ENCODE results near the gene ERN2. TPM values are rescaled to one million over a fixed set of nuclear protein-coding genes. Genes with fewer than 3 reads are reported as not detected.
A peak's percentile ranks its signal among the peaks of the same experiment; 100 is the strongest.

ERN2 gene
- total RNA-seq, 1 experiment from 2014 or later = 0.47 TPM

DNA sequence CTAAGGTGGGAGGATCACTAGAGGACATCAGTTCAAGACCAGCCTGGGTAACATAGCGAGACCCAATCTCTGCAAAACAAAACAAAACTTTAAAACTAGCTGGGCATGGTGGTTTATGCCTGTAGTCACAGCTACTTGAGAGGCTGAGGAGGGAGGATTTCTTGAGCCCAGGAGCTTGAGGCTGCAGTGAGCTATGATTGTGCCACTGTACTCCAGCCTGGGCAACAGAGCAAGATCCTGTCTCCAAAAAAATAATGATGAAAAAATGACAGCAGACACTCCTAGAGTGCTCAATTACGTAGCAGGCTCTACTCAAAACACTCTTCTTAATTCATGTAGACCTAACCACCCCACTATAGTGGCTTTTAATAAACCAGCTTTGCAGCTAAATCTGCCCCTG lies 12.9 kb downstream of the ERN2 start:
- Histone ChIP-seq H3K36me3 (ENCODE audit: control insufficient read depth in 1 of 2, insufficient read depth in 2 of 2, low read length in 2 of 2) (no peaks in the 10 kb centered on the region), H3K9ac (ENCODE audit: low read length) (no peak overlapping the region), H2AFZ (ENCODE audit: low read depth, low read length, poor library complexity, severe bottlenecking) (no peak overlapping the region), H3K9me2 (ENCODE audit: insufficient read depth) (no peaks in the 10 kb centered on the region), H3K27ac (ENCODE audit: low read depth, low read length) (no peak overlapping the region; the same call in 1 of the 2 replicates), H3K4me1 (ENCODE audit: control insufficient read depth in 1 of 2, insufficient read depth in 2 of 2, low read length in 2 of 2) (peaks cover 12 to 30% of the 10 kb centered on the region in 2 experiments), H3K4me2 (ENCODE audit: low read length) (0 out of 2 replicates have a peak overlapping the region, but pooled peaks have one; percentile 13), H3K79me2 (ENCODE audit: insufficient read depth, low read length) (no peaks in the 10 kb centered on the region), H3K27me3 (ENCODE audit: insufficient read depth, low read length) (no peaks in the 10 kb centered on the region), H4K20me1 (ENCODE audit: insufficient read depth) (no peaks in the 10 kb centered on the region), H3K4me3 (replicated peaks in 1 of 2; ENCODE audit: low read depth in 1 of 2, low read length in 2 of 2) (no peak overlapping the region), H3K9me3 (ENCODE audit: control insufficient read depth in 1 of 2, insufficient read depth in 1 of 2, low read depth in 1 of 2, low read length in 2 of 2) (peaks cover 3 to 9% of the 10 kb centered on the region in 2 experiments; a peak in 2 of 4 replicates)
- ATAC-seq = no peak
- ChIA-PET RAD21 (ENCODE audit: low non-redundant PET in 1 of 2, low total read pairs in 2 of 2, uncharacterized antibody in 2 of 2, unreplicated experiment in 2 of 2) (no interaction called here), POLR2A (interaction anchor here (0.9 kb wide), 1 partner anchor 14 kb away, joined by 4 read pairs; no protein-coding TSS in a partner anchor), CTCF (no interaction called here)
- intact Hi-C loops (cut with micrococcal nuclease) = no loop called here
- TF ChIP-seq, protein P1, sequence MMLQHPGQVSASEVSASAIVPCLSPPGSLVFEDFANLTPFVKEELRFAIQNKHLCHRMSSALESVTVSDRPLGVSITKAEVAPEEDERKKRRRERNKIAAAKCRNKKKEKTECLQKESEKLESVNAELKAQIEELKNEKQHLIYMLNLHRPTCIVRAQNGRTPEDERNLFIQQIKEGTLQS (IDR thresholded peaks at IDR 0.05) = no peak
- TF ChIP-seq CBX3 (IDR thresholded peaks at IDR 0.05; ENCODE audit: low read depth) (no peak), EZH2phosphoT487 (IDR thresholded peaks at IDR 0.05; ENCODE audit: borderline replicate concordance) (no peak)
- no peak for DNase-seq (ENCODE audit: low read depth, low spot score)
- BruUV-seq (replicated peaks) = no TSS peak

DNA sequence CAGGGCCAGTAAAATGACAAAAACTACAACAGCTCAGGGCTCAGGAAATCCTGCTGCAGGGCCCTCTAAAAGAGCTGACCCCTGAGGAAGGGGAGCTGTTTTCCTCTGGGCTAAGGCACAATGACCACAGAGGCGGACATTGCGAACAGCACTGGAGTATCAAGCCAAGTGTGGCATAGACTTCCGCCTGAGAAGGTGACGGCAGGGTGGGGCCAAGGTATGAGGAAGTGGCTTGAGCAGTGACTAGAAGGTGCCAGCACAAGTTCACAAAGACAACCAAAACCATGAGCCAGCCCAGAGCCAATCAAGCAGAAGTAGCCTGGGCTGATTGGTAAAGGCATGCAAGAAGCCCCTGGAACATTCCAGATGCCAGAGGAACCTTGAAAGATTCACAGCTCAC lies 13.9 kb downstream of the ERN2 start:
- Histone ChIP-seq H3K4me1 (ENCODE audit: control insufficient read depth in 1 of 2, insufficient read depth in 2 of 2, low read length in 2 of 2) (peaks cover 12 to 30% of the 10 kb centered on the region in 2 experiments), H3K4me3 (replicated peaks in 1 of 2; ENCODE audit: low read depth in 1 of 2, low read length in 2 of 2) (peak overlapping the region in 1 of 2 experiments; percentile 12; a peak in 1 of 4 replicates), H3K27ac (ENCODE audit: low read depth, low read length) (no peak overlapping the region), H3K36me3 (ENCODE audit: control insufficient read depth in 1 of 2, insufficient read depth in 2 of 2, low read length in 2 of 2) (no peaks in the 10 kb centered on the region), H4K20me1 (ENCODE audit: insufficient read depth) (no peaks in the 10 kb centered on the region), H3K79me2 (ENCODE audit: insufficient read depth, low read length) (no peaks in the 10 kb centered on the region), H2AFZ (ENCODE audit: low read depth, low read length, poor library complexity, severe bottlenecking) (no peak overlapping the region), H3K27me3 (ENCODE audit: insufficient read depth, low read length) (no peaks in the 10 kb centered on the region), H3K9ac (ENCODE audit: low read length) (peak overlapping the region; percentile 34), H3K9me2 (ENCODE audit: insufficient read depth) (no peaks in the 10 kb centered on the region), H3K9me3 (ENCODE audit: control insufficient read depth in 1 of 2, insufficient read depth in 1 of 2, low read depth in 1 of 2, low read length in 2 of 2) (peaks cover 3 to 9% of the 10 kb centered on the region in 2 experiments; a peak in 2 of 4 replicates), H3K4me2 (ENCODE audit: low read length) (peak overlapping the region; percentile 63)
- ChIA-PET CTCF (no interaction called here), POLR2A (no interaction called here), RAD21 (ENCODE audit: low non-redundant PET in 1 of 2, low total read pairs in 2 of 2, uncharacterized antibody in 2 of 2, unreplicated experiment in 2 of 2) (no interaction called here)
- TF ChIP-seq FOSL1 (IDR thresholded peaks at IDR 0.05; ENCODE audit: low read depth) = no peak
- TF ChIP-seq SRF (IDR thresholded peaks at IDR 0.05; ENCODE audit: low read depth) = peak; percentile 83
- TF ChIP-seq, protein P1 (IDR thresholded peaks at IDR 0.05) = no peak
- peak; percentile 3 for TF ChIP-seq YY1 (IDR thresholded peaks at IDR 0.05; ENCODE audit: extremely low read depth, insufficient replicate concordance, low read depth, low read length)
- TF ChIP-seq, protein P2, sequence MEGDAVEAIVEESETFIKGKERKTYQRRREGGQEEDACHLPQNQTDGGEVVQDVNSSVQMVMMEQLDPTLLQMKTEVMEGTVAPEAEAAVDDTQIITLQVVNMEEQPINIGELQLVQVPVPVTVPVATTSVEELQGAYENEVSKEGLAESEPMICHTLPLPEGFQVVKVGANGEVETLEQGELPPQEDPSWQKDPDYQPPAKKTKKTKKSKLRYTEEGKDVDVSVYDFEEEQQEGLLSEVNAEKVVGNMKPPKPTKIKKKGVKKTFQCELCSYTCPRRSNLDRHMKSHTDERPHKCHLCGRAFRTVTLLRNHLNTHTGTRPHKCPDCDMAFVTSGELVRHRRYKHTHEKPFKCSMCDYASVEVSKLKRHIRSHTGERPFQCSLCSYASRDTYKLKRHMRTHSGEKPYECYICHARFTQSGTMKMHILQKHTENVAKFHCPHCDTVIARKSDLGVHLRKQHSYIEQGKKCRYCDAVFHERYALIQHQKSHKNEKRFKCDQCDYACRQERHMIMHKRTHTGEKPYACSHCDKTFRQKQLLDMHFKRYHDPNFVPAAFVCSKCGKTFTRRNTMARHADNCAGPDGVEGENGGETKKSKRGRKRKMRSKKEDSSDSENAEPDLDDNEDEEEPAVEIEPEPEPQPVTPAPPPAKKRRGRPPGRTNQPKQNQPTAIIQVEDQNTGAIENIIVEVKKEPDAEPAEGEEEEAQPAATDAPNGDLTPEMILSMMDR (IDR thresholded peaks at IDR 0.05 in 2 of 3, conservative IDR thresholded peaks at IDR 0.05 in 1 of 3; ENCODE audit: borderline replicate concordance in 1 of 3, insufficient read depth in 1 of 3, low read depth in 2 of 3, low read length in 2 of 3) = no peak
- peak; percentile 83; the same call in 1 of the 2 replicates for TF ChIP-seq CBX3 (IDR thresholded peaks at IDR 0.05; ENCODE audit: low read depth)
- TF ChIP-seq POLR2A (IDR thresholded peaks at IDR 0.05; ENCODE audit: borderline replicate concordance, extremely low read depth, insufficient read depth, insufficient read length) = no peak
- 0 out of 2 replicates have a peak, but pooled peaks have one; percentile 44 for TF ChIP-seq POLR2AphosphoS5 (IDR thresholded peaks at IDR 0.05; ENCODE audit: low read depth, low read length)
- peak; percentile 80; the same call in 1 of the 2 replicates for TF ChIP-seq ELF1 (IDR thresholded peaks at IDR 0.05; ENCODE audit: borderline replicate concordance, low read depth)
- peak; percentile 47; the same call in 1 of the 2 replicates for TF ChIP-seq SP1 (IDR thresholded peaks at IDR 0.05; ENCODE audit: low read depth)
- TF ChIP-seq, protein P3, sequence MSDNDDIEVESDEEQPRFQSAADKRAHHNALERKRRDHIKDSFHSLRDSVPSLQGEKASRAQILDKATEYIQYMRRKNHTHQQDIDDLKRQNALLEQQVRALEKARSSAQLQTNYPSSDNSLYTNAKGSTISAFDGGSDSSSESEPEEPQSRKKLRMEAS (IDR thresholded peaks at IDR 0.05) = peak; percentile 69; the same call in 1 of the 2 replicates
- ATAC-seq (peak; percentile 83), DNase-seq (ENCODE audit: low read depth, low spot score) (peak; percentile 59)
- BruUV-seq (replicated peaks) = no TSS peak
- intact Hi-C loops (cut with micrococcal nuclease) = no loop called here
